Kidney epithelial cell (primary cell): ENCODE data around the gene PCCA. TPM values are rescaled to one million over a fixed set of nuclear protein-coding genes. Genes with fewer than 3 reads are reported as not detected.

Experiments used
- DNase-seq: peaks from one replicate; pipeline ENCODE4 v3.0.0-alpha.2; 2010; ENCODE audit warnings: low read depth
- H3K27me3 ChIP-seq: 2 replicates; pipeline ENCODE4 v1.6.0; 2011; ENCODE audit warnings: low read length; ENCODE audit not compliant: control insufficient read depth, insufficient read depth
- H3K36me3 ChIP-seq: 2 replicates; pipeline ENCODE4 v1.5.1; 2011; ENCODE audit warnings: low read length; ENCODE audit not compliant: control insufficient read depth, insufficient read depth
- H3K4me3 ChIP-seq: 2 replicates; pipeline ENCODE4 v1.5.1; 2011; ENCODE audit warnings: low read depth, mild to moderate bottlenecking, control low read depth, low read length
- total RNA-seq: library from RNA; depleted of rRNA; stranded (reverse); fragments of >200 nt; gene quantifications from 2 replicates; pipeline ENCODE4 v1.2.3, GENCODE V29; 2015
- TF ChIP-seq, protein P1 (sequence below): IDR thresholded peaks from 2 replicates; pipeline ENCODE4 v1.5.1; 2011; ENCODE audit warnings: mild to moderate bottlenecking, moderate library complexity, low read length, control low read depth, inconsistent platforms; ENCODE audit not compliant: insufficient read depth, poor library complexity, severe bottlenecking

Gene PCCA, protein sequence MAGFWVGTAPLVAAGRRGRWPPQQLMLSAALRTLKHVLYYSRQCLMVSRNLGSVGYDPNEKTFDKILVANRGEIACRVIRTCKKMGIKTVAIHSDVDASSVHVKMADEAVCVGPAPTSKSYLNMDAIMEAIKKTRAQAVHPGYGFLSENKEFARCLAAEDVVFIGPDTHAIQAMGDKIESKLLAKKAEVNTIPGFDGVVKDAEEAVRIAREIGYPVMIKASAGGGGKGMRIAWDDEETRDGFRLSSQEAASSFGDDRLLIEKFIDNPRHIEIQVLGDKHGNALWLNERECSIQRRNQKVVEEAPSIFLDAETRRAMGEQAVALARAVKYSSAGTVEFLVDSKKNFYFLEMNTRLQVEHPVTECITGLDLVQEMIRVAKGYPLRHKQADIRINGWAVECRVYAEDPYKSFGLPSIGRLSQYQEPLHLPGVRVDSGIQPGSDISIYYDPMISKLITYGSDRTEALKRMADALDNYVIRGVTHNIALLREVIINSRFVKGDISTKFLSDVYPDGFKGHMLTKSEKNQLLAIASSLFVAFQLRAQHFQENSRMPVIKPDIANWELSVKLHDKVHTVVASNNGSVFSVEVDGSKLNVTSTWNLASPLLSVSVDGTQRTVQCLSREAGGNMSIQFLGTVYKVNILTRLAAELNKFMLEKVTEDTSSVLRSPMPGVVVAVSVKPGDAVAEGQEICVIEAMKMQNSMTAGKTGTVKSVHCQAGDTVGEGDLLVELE
- 15.7 and 34.5 TPM in 2 replicates for total RNA-seq

GRCh38 chr13:100088644-100089464 is at the start of gene PCCA:
PCCA (plus strand) TSS chr13:100089093; CDS start chr13:100089121, 28 bp downstream.
- peak within 1 kb of the TSS; percentile 86 for H3K4me3 ChIP-seq
- peaks cover 1% of the 10 kb centered on the region for H3K36me3 ChIP-seq
- TF ChIP-seq, protein P1, sequence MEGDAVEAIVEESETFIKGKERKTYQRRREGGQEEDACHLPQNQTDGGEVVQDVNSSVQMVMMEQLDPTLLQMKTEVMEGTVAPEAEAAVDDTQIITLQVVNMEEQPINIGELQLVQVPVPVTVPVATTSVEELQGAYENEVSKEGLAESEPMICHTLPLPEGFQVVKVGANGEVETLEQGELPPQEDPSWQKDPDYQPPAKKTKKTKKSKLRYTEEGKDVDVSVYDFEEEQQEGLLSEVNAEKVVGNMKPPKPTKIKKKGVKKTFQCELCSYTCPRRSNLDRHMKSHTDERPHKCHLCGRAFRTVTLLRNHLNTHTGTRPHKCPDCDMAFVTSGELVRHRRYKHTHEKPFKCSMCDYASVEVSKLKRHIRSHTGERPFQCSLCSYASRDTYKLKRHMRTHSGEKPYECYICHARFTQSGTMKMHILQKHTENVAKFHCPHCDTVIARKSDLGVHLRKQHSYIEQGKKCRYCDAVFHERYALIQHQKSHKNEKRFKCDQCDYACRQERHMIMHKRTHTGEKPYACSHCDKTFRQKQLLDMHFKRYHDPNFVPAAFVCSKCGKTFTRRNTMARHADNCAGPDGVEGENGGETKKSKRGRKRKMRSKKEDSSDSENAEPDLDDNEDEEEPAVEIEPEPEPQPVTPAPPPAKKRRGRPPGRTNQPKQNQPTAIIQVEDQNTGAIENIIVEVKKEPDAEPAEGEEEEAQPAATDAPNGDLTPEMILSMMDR: no peak
- no peaks in the 10 kb centered on the region for H3K27me3 ChIP-seq
- peak; percentile 60 for DNase-seq

DNA sequence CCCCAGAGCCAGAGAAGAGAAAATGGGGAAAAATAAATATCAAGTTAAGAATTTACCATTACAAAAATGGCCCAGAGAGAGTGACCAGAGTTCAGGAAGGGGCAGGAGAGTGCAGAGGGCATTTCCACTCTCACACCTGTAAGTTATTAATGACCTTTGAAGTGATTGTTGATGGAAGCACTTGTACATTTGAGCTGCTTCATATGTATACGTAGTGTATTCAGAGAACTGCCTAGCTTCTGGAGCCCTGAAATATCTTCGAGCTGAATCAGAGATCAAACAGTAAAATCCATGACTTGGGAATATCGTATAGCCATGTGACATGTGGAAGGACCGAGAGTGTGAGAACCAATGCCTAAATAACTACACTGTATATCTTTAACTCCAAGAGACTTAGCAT is 49.2 kb upstream of the PCCA start:
- DNase-seq: no peak
- TF ChIP-seq, protein P1: no peak
- Histone ChIP-seq H3K36me3 (no peaks in the 10 kb centered on the region), H3K27me3 (no peaks in the 10 kb centered on the region), H3K4me3 (no peak overlapping the region)

DNA sequence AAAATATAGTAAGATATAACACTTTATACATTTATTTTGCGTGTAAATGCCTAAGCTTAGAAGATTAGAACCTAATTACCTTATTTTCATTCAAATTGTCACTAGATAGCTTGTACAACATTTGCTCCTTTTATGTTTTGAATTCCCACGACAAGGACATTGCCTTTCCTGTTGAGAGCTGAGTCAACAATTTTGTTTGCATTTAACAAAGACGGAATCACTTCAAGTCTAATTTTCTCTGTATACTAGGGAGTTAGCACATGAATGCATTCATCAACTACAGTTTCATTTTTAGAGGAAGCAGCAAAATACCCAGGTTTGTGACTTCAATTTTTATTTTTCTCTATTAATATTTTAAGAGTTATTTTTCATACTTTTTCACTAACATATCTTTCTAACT is 48.7 kb upstream of the PCCA start:
- TF ChIP-seq, protein P1: no peak
- Histone ChIP-seq H3K4me3 (no peak overlapping the region), H3K36me3 (no peaks in the 10 kb centered on the region), H3K27me3 (no peaks in the 10 kb centered on the region)
- DNase-seq: no peak

DNA sequence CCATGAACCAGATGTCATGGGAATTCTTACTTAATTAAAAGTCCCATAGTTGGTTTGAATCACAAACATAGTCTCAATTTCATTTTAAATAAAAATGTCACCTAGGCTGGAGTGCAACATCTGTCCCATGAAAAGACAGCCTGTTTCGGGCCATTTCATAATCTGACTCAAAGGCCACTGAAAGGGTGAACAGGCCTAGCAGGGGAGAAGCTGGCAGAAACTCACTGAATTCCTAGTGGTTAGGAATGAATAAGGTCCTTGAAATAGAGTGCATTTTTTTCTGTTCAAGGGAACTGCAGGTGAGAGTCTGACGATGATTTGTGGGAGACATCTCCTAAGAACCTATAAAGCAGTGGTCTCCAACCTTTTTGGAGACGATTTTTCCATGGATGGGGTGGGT is 44.0 kb upstream of the PCCA start:
- Histone ChIP-seq H3K27me3 (no peaks in the 10 kb centered on the region), H3K36me3 (no peaks in the 10 kb centered on the region), H3K4me3 (no peak overlapping the region)
- TF ChIP-seq, protein P1: no peak
- no peak for DNase-seq

- TF ChIP-seq, protein P1: no peak
- no peak for DNase-seq
- no peak overlapping the region for H3K4me3 ChIP-seq
- no peaks in the 10 kb centered on the region for H3K36me3 ChIP-seq
- H3K27me3 ChIP-seq: no peaks in the 10 kb centered on the region
These were observed 43.5 kb upstream of the PCCA start for GRCh38 chr13:100045355-100045754.
